Astrocyte (in vitro differentiated cells and primary cell): ENCODE data around the gene ABCA3.

Experiments used
- CTCF ChIP-seq: IDR thresholded peaks from 2 replicates; pipeline ENCODE4 v1.5.1; 2011; ENCODE audit warnings: low read depth, mild to moderate bottlenecking, inconsistent platforms, low read length, moderate library complexity; ENCODE audit not compliant: insufficient read depth
- EZH2 ChIP-seq: IDR thresholded peaks from 2 replicates; pipeline ENCODE4 v1.6.1; 2012; ENCODE audit warnings: mild to moderate bottlenecking, low read length, inconsistent platforms; ENCODE audit not compliant: insufficient read depth

- TF ChIP-seq CTCF (no peak), EZH2 (no peak)
These were observed 41.2 kb downstream of the ABCA3 start for GRCh38 chr16:2299121-2299914.
